Psoas muscle (tissue), 8 donors: ENCODE measurements around the gene ARHGAP10. TPM values are rescaled to one million over a fixed set of nuclear protein-coding genes. Genes with fewer than 3 reads are reported as not detected.

Experiments
- ATAC-seq, 4 donors: fragments of 200-7000 bp; cut with Tn5 transposase; one replicate each; pipeline ENCODE4 v1.9.1; 2020; ENCODE audit warnings: moderate library complexity in 3 of 4, mild to moderate bottlenecking in 2 of 4
- DNase-seq, 2 donors: peaks; one replicate each; pipeline ENCODE4 v3.0.0-alpha.2; 2020
- H3K27ac ChIP-seq: fragments of 200-600 bp; one replicate; pipeline ENCODE4 v1.8.0; 2022
- H3K27me3 ChIP-seq, 3 donors: fragments of 200-600 bp in 1 of 3; one replicate each; pipeline versions ENCODE4 v1.6.1 to v1.8.0; 2013 to 2022; ENCODE audit warnings: low read length in 2 of 3, mild to moderate bottlenecking in 2 of 3, moderate library complexity in 1 of 3; ENCODE audit not compliant: insufficient read depth in 3 of 3
- H3K36me3 ChIP-seq, 2 donors: fragments of 200-600 bp in 1 of 2; one replicate each; pipeline versions ENCODE4 v1.6.1 to v1.8.0; 2013 to 2022; ENCODE audit warnings: low read depth in 1 of 2, mild to moderate bottlenecking in 1 of 2, moderate library complexity in 1 of 2; ENCODE audit not compliant: insufficient read depth in 1 of 2
- H3K4me1 ChIP-seq: fragments of 200-600 bp; one replicate; pipeline ENCODE4 v1.8.0; 2022
- H3K4me3 ChIP-seq: fragments of 200-600 bp; one replicate; pipeline ENCODE4 v1.8.0; 2022; ENCODE audit warnings: mild to moderate bottlenecking
- H3K9me3 ChIP-seq: fragments of 200-600 bp; one replicate; pipeline ENCODE4 v1.8.0; 2022
- CTCF ChIP-seq: fragments of 200-600 bp; IDR thresholded peaks from one replicate; pipeline ENCODE4 v1.8.0; 2022; ENCODE audit warnings: antibody characterized with exemption
- WGBS, 3 donors: extraction: QIAGEN DNeasy Blood & Tissue Kit; methylation state at CpG; one replicate each; pipeline versions ENCODE4 v1.1.6 to v1.1.7; 2013; 5-methylcytosine and 5-hydroxymethylcytosine counted together
- intact Hi-C, 2 donors: fragments of 100-400 bp; cut with DNase I; formaldehyde crosslinking; loops; one replicate each; pipeline versions ENCODE4 v1.11.0 to v1.14.2; 2022
- polyA plus RNA-seq, 3 donors: library from polyadenylated mRNA; stranded (reverse); fragments of 200-250 nt; gene quantifications; one replicate each; pipeline ENCODE4 v1.2.3, GENCODE V29; 2013
- total RNA-seq, 4 donors: library from RNA; stranded (reverse); fragmentation: NEBNext Ultra II Directional in 2 of 4; extraction: Animal tissue kit (Norgen Biotek cat#: 25700) in 2 of 4; gene quantifications; one replicate each; pipeline versions ENCODE4 v1.2.1 to v1.2.4, GENCODE V29; 2021 to 2023
- donor health status: healthy with polysubstance abuse.
- donor health status: DM: no; HTN: no; CAD: no; lungs with moderate emphysema.
- donor health status: Bipolar disorder and iron deficiency.
- donor health status: healthy.
- donor health status: DM: yes; HTN: yes; CAD: no.
- donor health status: DM: no; HTN: no; CAD: no.
- donor health status: DM: no; HTN: no; CAD: no.
- donor health status: DM: yes; HTN: yes; CAD: no.

The ARHGAP10 gene
- total and polyA plus RNA-seq, 7 donors, result 28.8 to 43.5 (median 34.0) TPM

GRCh38 chr4:147933316-147933715 is 201.4 kb downstream of the ARHGAP10 start:
- DNase-seq, result no peak
- WGBS, 3 donors, result 13 to 50% (median 22%) methylated on average over 4 of the region's 4 CpGs
- Histone ChIP-seq H3K36me3 (peaks cover 0 to 24% of the 10 kb centered on the region in 2 donors), H3K27ac (peak overlapping the region; percentile 5), H3K9me3 (no peaks in the 10 kb centered on the region), H3K4me3 (no peak overlapping the region), H3K4me1 (peaks cover 4% of the 10 kb centered on the region), H3K27me3 (no peaks in the 10 kb centered on the region)
- intact Hi-C loops, result no loop called here
- TF ChIP-seq CTCF, result peak; percentile 29
- ATAC-seq, result peak; percentile 71 to 90 (median 82)

- H3K27ac ChIP-seq, result no peak overlapping the region
- H3K4me1 ChIP-seq, result peaks cover 4% of the 10 kb centered on the region
- 77 to 90% (median 87%) methylated on average over 3 of the region's 3 CpGs for WGBS, 3 donors
- no peaks in the 10 kb centered on the region for H3K9me3 ChIP-seq
- no peak for TF ChIP-seq CTCF
- intact Hi-C loops, result no loop called here
- DNase-seq (no peak), ATAC-seq (peak in 3 of 4 donors; percentile 6 to 36 (median 23))
- H3K27me3 ChIP-seq, result no peaks in the 10 kb centered on the region
- H3K36me3 ChIP-seq, result peaks cover 0 to 24% of the 10 kb centered on the region in 2 donors
- no peak overlapping the region for H3K4me3 ChIP-seq
Observed at GRCh38 chr4:147933779-147934178, 201.9 kb downstream of the ARHGAP10 start.

- no peak overlapping the region for H3K4me3 ChIP-seq
- H3K27me3 ChIP-seq, result no peaks in the 10 kb centered on the region
- peaks cover 2 to 28% of the 10 kb centered on the region in 2 donors for H3K36me3 ChIP-seq
- no peaks in the 10 kb centered on the region for H3K4me1 ChIP-seq
- WGBS, 3 donors, result 37 to 53% (median 45%) methylated on average over 5 of the region's 5 CpGs
- ATAC-seq (no peak), DNase-seq (no peak)
- no peaks in the 10 kb centered on the region for H3K9me3 ChIP-seq
- TF ChIP-seq CTCF, result no peak
- intact Hi-C loops, result no loop called here
- no peak overlapping the region for H3K27ac ChIP-seq
Observed at GRCh38 chr4:147938496-147938895, 206.6 kb downstream of the ARHGAP10 start.

GRCh38 chr4:147940171-147940570 is 208.3 kb downstream of the ARHGAP10 start:
- no peak overlapping the region for H3K4me3 ChIP-seq
- DNase-seq (no peak), ATAC-seq (peak in 3 of 4 donors; percentile 51 to 62 (median 61))
- 45 to 80% (median 69%) methylated on average over 4 of the region's 4 CpGs for WGBS, 3 donors
- no peaks in the 10 kb centered on the region for H3K9me3 ChIP-seq
- no peak for TF ChIP-seq CTCF
- H3K4me1 ChIP-seq, result no peaks in the 10 kb centered on the region
- peaks cover 2 to 36% of the 10 kb centered on the region in 2 donors for H3K36me3 ChIP-seq
- intact Hi-C loops, result no loop called here
- no peaks in the 10 kb centered on the region for H3K27me3 ChIP-seq
- H3K27ac ChIP-seq, result no peak overlapping the region

- Histone ChIP-seq H3K9me3 (no peaks in the 10 kb centered on the region), H3K27me3 (no peaks in the 10 kb centered on the region), H3K36me3 (peaks cover 2 to 46% of the 10 kb centered on the region in 2 donors), H3K4me1 (no peaks in the 10 kb centered on the region), H3K27ac (no peak overlapping the region), H3K4me3 (no peak overlapping the region)
- DNase-seq (no peak), ATAC-seq (no peak)
- TF ChIP-seq CTCF, result no peak
- WGBS, 3 donors, result 94 to 95% (median 95%) methylated on average over 2 of the region's 2 CpGs
- intact Hi-C loops, result no loop called here
Observed at GRCh38 chr4:147941373-147941772, 209.5 kb downstream of the ARHGAP10 start.
